ENCODE data around the gene PXYLP1.

Gene PXYLP1

GRCh38 chr3:141253326-141253725 is 21.7 kb downstream of the PXYLP1 start:
- no peak for DNase-seq

- no peak for DNase-seq
These were observed 22.2 kb downstream of the PXYLP1 start for GRCh38 chr3:141253811-141254210.

- DNase-seq, result no peak
These were observed 23.7 kb downstream of the PXYLP1 start for GRCh38 chr3:141255137-141255845.

GRCh38 chr3:141255846-141256261 is 24.2 kb downstream of the PXYLP1 start:
- peak; percentile 19 for DNase-seq

GRCh38 chr3:141256820-141257219 is 25.2 kb downstream of the PXYLP1 start:
- DNase-seq, result no peak

GRCh38 chr3:141257961-141258360 is 26.3 kb downstream of the PXYLP1 start:
- DNase-seq, result no peak

- no peak for DNase-seq
These were observed 27.3 kb downstream of the PXYLP1 start for GRCh38 chr3:141258973-141259372.

- DNase-seq, result no peak
These were observed 28.4 kb downstream of the PXYLP1 start for GRCh38 chr3:141259821-141260629.

GRCh38 chr3:141260630-141260927 is 29.0 kb downstream of the PXYLP1 start:
- no peak for DNase-seq

GRCh38 chr3:141261472-141262307 is 30.1 kb downstream of the PXYLP1 start:
- no peak for DNase-seq

GRCh38 chr3:141262308-141262705 is 30.7 kb downstream of the PXYLP1 start:
- no peak for DNase-seq

GRCh38 chr3:141266186-141266585 is 34.6 kb downstream of the PXYLP1 start:
- no peak for DNase-seq

GRCh38 chr3:141266797-141267555 is 35.4 kb downstream of the PXYLP1 start:
- DNase-seq, result no peak

- no peak for DNase-seq
These were observed 36.0 kb downstream of the PXYLP1 start for GRCh38 chr3:141267629-141268028.

- DNase-seq, result no peak
These were observed 36.7 kb downstream of the PXYLP1 start for GRCh38 chr3:141268306-141268705.

GRCh38 chr3:141268791-141269190 is 37.2 kb downstream of the PXYLP1 start:
- DNase-seq, result no peak

GRCh38 chr3:141269961-141270360 is 38.3 kb downstream of the PXYLP1 start:
- no peak for DNase-seq

- no peak for DNase-seq
These were observed 39.8 kb downstream of the PXYLP1 start for GRCh38 chr3:141271279-141272030.

- no peak for DNase-seq
These were observed 41.5 kb downstream of the PXYLP1 start for GRCh38 chr3:141272906-141273662.

- peak; percentile 7 for DNase-seq
These were observed 42.2 kb downstream of the PXYLP1 start for GRCh38 chr3:141273700-141274410.
